Myocyte (in vitro differentiated cells): ENCODE results near the gene ATP2B3. TPM values are rescaled to one million over a fixed set of nuclear protein-coding genes. Genes with fewer than 3 reads are reported as not detected.

ENCODE experiments used
- DNase-seq: peaks from one replicate; pipeline ENCODE4 v3.0.0-alpha.2; 2012; ENCODE audit warnings: low read depth
- total RNA-seq: library from RNA; depleted of rRNA; stranded (reverse); fragments of >200 nt; gene quantifications from 2 replicates; pipeline ENCODE4 v1.2.3, GENCODE V29; 2014

Gene ATP2B3
- total RNA-seq, 1 donor from 2014 or later, result 0.40 TPM

GRCh38 chrX:153610836-153611213 lies 93.4 kb downstream of the ATP2B3 start:
- DNase-seq, result no peak

GRCh38 chrX:153611298-153612095 lies 94.1 kb downstream of the ATP2B3 start:
- DNase-seq, result no peak

- no peak for DNase-seq
Observed at GRCh38 chrX:153612413-153612812, 95.0 kb downstream of the ATP2B3 start.

GRCh38 chrX:153614818-153615217 lies 97.4 kb downstream of the ATP2B3 start:
- DNase-seq, result no peak

- no peak for DNase-seq
Observed at GRCh38 chrX:153620576-153620975, 103.1 kb downstream of the ATP2B3 start.

- DNase-seq, result no peak
Observed at GRCh38 chrX:153621949-153622598, 104.6 kb downstream of the ATP2B3 start.

GRCh38 chrX:153622661-153623309 lies 105.3 kb downstream of the ATP2B3 start:
- no peak for DNase-seq

- DNase-seq, result no peak
Observed at GRCh38 chrX:153623310-153624029, 106.0 kb downstream of the ATP2B3 start.

- no peak for DNase-seq
Observed at GRCh38 chrX:153624196-153625091, 107.0 kb downstream of the ATP2B3 start.

GRCh38 chrX:153625271-153626024 lies 108.0 kb downstream of the ATP2B3 start:
- DNase-seq, result no peak

- no peak for DNase-seq
Observed at GRCh38 chrX:153626025-153626633, 108.7 kb downstream of the ATP2B3 start.

- DNase-seq, result no peak
Observed at GRCh38 chrX:153626863-153627674, 109.6 kb downstream of the ATP2B3 start.

- peak; percentile 28 for DNase-seq
Observed at GRCh38 chrX:153627675-153628111, 110.3 kb downstream of the ATP2B3 start.

- DNase-seq, result no peak
Observed at GRCh38 chrX:153628129-153628528, 110.7 kb downstream of the ATP2B3 start.

GRCh38 chrX:153628665-153629064 lies 111.2 kb downstream of the ATP2B3 start:
- DNase-seq, result no peak

GRCh38 chrX:153631346-153631745 lies 113.9 kb downstream of the ATP2B3 start:
- no peak for DNase-seq

- no peak for DNase-seq
Observed at GRCh38 chrX:153631907-153632594, 114.6 kb downstream of the ATP2B3 start.
